ENCODE measurements around the gene VPS8.

DNA sequence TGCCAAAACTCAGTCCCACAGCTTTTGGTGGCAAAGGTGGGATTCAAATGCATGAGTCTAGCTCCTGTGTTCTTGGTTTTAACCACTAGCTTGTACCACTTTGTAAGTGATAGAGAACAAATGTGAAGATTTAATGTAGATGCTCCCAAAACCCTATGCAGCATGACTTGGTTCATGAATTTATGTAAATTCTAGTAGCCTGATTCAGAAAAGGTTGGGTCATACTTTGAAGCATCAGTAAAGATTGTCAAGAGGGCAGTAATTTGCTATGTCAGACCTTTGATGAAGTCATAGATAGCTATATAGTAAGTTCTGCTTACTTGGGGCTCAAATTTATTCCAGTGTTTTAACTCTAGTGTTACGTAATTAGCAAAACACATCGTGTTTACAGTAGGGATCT, 75.6 kb downstream of the VPS8 start:
- TF ChIP-seq, protein P1, sequence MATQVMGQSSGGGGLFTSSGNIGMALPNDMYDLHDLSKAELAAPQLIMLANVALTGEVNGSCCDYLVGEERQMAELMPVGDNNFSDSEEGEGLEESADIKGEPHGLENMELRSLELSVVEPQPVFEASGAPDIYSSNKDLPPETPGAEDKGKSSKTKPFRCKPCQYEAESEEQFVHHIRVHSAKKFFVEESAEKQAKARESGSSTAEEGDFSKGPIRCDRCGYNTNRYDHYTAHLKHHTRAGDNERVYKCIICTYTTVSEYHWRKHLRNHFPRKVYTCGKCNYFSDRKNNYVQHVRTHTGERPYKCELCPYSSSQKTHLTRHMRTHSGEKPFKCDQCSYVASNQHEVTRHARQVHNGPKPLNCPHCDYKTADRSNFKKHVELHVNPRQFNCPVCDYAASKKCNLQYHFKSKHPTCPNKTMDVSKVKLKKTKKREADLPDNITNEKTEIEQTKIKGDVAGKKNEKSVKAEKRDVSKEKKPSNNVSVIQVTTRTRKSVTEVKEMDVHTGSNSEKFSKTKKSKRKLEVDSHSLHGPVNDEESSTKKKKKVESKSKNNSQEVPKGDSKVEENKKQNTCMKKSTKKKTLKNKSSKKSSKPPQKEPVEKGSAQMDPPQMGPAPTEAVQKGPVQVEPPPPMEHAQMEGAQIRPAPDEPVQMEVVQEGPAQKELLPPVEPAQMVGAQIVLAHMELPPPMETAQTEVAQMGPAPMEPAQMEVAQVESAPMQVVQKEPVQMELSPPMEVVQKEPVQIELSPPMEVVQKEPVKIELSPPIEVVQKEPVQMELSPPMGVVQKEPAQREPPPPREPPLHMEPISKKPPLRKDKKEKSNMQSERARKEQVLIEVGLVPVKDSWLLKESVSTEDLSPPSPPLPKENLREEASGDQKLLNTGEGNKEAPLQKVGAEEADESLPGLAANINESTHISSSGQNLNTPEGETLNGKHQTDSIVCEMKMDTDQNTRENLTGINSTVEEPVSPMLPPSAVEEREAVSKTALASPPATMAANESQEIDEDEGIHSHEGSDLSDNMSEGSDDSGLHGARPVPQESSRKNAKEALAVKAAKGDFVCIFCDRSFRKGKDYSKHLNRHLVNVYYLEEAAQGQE (IDR thresholded peaks at IDR 0.05; ENCODE audit: insufficient read depth in 1 of 2, low read depth in 2 of 2, low read length in 1 of 2): no peak
- TF ChIP-seq POLR2AphosphoS5 (IDR thresholded peaks at IDR 0.05; ENCODE audit: low read depth, low read length): no peak
- no peak for TF ChIP-seq CTCF (IDR thresholded peaks at IDR 0.05)
- TF ChIP-seq TCF7L2 (IDR thresholded peaks at IDR 0.05; ENCODE audit: low read depth, low read length): no peak
- no peak for TF ChIP-seq SIN3A (IDR thresholded peaks at IDR 0.05; ENCODE audit: borderline replicate concordance, insufficient read depth, low read depth, low read length)

All from Panc1 (cell line).